B cell (primary cell): ENCODE data around the gene LGALS3.

Experiments
- CTCF ChIP-seq: fragments of 200-600 bp; IDR thresholded peaks from one replicate; pipeline ENCODE4 v1.8.0; 2022; ENCODE audit warnings: antibody characterized with exemption, mild to moderate bottlenecking
- EZH2 ChIP-seq: IDR thresholded peaks from 2 replicates; pipeline ENCODE4 v1.6.1; 2012; ENCODE audit warnings: borderline replicate concordance, low read depth, mild to moderate bottlenecking, moderate library complexity, low read length; ENCODE audit not compliant: insufficient read depth, poor library complexity, severe bottlenecking

- TF ChIP-seq CTCF (no peak), EZH2 (no peak)
Measured at GRCh38 chr14:55123852-55124639, 5.0 kb upstream of the LGALS3 start.
